ENCODE measurements around the gene BICD2.

BICD2 gene

DNA sequence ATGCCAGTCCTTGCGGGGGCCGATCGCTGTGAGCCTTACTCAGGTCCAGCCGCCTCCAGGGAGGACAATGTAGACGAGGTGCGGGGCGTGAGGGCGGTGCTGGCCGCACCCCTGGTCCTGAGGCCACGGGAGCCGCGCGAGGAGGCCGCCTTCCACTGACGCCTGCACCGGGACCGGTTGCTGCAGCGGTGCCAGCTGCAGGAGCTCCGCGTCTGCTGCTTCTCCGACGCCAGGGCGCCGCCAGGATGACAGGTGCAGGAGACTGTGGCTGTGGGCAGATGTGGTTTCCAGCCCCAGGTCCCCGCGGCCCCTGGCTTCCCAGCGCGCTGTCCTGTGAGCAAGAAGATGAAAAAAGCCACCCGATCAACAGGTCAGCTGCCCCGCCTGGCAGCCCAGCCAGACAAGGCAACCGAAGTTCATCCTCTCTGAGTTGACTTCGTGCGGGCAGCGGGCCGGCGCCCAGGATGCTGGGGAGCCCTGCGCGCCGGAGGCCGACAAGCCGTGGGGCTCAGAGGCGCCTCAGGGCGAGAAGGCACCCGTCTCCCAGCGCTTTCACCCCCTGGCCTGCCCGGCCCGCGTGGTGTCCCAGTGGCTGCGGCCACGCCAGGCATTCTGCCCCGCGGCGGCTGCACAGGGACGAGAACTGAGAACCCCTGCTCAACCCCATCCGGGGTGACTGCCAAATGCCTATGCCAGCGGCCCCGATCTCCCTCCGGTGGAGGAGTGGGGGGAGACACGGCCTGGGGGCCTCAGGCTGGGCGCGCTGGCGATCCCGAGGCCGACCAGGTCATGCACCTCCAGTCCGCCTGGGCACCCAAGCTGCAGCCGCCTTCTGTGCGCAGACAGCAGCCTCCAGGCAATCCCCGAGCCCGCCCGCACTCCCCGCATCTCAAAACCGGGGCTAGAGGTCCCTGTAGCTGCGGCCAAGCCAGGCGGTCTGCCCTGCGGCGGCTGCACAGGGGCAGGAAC, 43.4 kb upstream of the BICD2 start:
- H3K4me2 ChIP-seq (ENCODE audit: low read depth, low read length, poor library complexity, severe bottlenecking) = peak overlapping the region; percentile 55
- no peaks in the 10 kb centered on the region for H3K27me3 ChIP-seq (ENCODE audit: low read length)

DNA sequence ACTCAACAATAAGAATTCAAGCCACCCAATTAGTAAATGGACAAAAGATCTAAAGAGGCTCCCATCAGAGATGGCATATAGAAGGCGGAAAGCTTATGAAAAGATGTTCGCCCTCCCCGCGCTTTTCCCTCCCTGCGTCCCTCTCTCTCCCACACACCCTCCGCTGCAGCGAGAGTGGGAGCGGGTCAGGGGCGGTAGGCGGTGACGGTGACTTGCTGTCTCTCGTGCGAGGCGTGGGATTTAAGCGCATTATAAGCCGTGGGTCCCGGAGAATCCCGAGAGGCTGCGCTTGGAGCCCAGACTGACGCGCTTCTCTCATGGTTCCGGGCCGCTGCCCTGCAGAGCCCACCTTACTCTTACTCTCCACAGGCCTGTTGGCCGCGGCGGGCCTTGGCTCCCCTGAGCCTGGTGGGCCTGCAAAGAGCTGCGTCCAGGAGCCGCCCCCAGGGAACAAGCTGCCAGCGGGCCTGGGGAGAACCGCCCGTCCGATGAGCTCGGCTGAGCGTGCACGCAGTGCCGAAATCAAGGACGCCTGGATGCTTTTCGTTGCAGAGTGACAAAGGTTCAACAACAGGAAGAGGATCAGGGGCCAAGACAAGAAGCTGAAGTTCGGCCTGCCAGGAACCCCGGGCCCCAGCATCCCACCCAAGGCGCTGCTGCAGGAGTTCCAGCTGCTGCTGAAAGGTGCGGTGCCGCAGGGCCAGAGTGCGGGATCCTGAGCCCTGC, 42.6 kb upstream of the BICD2 start:
- Histone ChIP-seq H3K4me2 (ENCODE audit: low read depth, low read length, poor library complexity, severe bottlenecking) (no peak overlapping the region), H3K79me2 (ENCODE audit: insufficient read depth, low read length) (no peaks in the 10 kb centered on the region), H3K9me2 (replicated peaks; ENCODE audit: insufficient read depth, low read length) (no peaks in the 10 kb centered on the region), H3K27me3 (ENCODE audit: low read length) (no peaks in the 10 kb centered on the region), H3K4me3 (ENCODE audit: insufficient read depth, low read length, poor library complexity, severe bottlenecking) (no peak overlapping the region), H3K9ac (ENCODE audit: low read length) (no peak overlapping the region), H4K20me1 (ENCODE audit: low read depth, low read length) (no peaks in the 10 kb centered on the region), H3F3A (ENCODE audit: insufficient read depth) (no peaks in the 10 kb centered on the region; the same call in 1 of the 2 replicates), H3K9me3 (ENCODE audit: insufficient read depth, low read length) (no peaks in the 10 kb centered on the region), H3K36me3 (ENCODE audit: low read length) (no peaks in the 10 kb centered on the region), H2AFZ (ENCODE audit: low read depth, low read length, severe bottlenecking) (no peak overlapping the region), H3K27ac (ENCODE audit: low read depth, low read length) (no peak overlapping the region)
- no peak for TF ChIP-seq EZH2phosphoT487 (conservative IDR thresholded peaks at IDR 0.05; ENCODE audit: low read length)
- TF ChIP-seq, protein P1, sequence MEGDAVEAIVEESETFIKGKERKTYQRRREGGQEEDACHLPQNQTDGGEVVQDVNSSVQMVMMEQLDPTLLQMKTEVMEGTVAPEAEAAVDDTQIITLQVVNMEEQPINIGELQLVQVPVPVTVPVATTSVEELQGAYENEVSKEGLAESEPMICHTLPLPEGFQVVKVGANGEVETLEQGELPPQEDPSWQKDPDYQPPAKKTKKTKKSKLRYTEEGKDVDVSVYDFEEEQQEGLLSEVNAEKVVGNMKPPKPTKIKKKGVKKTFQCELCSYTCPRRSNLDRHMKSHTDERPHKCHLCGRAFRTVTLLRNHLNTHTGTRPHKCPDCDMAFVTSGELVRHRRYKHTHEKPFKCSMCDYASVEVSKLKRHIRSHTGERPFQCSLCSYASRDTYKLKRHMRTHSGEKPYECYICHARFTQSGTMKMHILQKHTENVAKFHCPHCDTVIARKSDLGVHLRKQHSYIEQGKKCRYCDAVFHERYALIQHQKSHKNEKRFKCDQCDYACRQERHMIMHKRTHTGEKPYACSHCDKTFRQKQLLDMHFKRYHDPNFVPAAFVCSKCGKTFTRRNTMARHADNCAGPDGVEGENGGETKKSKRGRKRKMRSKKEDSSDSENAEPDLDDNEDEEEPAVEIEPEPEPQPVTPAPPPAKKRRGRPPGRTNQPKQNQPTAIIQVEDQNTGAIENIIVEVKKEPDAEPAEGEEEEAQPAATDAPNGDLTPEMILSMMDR (IDR thresholded peaks at IDR 0.05; ENCODE audit: insufficient read depth, low read length, poor library complexity, severe bottlenecking) = no peak

More for the DNA sequence above, 43.4 kb upstream of the BICD2 start:
- Histone ChIP-seq H3K36me3 (ENCODE audit: low read length) (no peaks in the 10 kb centered on the region), H3K27ac (ENCODE audit: low read depth, low read length) (no peak overlapping the region), H3K9me3 (ENCODE audit: insufficient read depth, low read length) (no peaks in the 10 kb centered on the region), H3K4me3 (ENCODE audit: insufficient read depth, low read length, poor library complexity, severe bottlenecking) (peak overlapping the region; percentile 34), H3K79me2 (ENCODE audit: insufficient read depth, low read length) (no peaks in the 10 kb centered on the region), H2AFZ (ENCODE audit: low read depth, low read length, severe bottlenecking) (no peak overlapping the region), H3K9me2 (replicated peaks; ENCODE audit: insufficient read depth, low read length) (no peaks in the 10 kb centered on the region), H3F3A (ENCODE audit: insufficient read depth) (no peaks in the 10 kb centered on the region; the same call in 1 of the 2 replicates), H4K20me1 (ENCODE audit: low read depth, low read length) (no peaks in the 10 kb centered on the region), H3K9ac (ENCODE audit: low read length) (no peak overlapping the region)
- TF ChIP-seq, protein P1 (IDR thresholded peaks at IDR 0.05; ENCODE audit: insufficient read depth, low read length, poor library complexity, severe bottlenecking) = no peak
- no peak for TF ChIP-seq EZH2phosphoT487 (conservative IDR thresholded peaks at IDR 0.05; ENCODE audit: low read length)

DNA sequence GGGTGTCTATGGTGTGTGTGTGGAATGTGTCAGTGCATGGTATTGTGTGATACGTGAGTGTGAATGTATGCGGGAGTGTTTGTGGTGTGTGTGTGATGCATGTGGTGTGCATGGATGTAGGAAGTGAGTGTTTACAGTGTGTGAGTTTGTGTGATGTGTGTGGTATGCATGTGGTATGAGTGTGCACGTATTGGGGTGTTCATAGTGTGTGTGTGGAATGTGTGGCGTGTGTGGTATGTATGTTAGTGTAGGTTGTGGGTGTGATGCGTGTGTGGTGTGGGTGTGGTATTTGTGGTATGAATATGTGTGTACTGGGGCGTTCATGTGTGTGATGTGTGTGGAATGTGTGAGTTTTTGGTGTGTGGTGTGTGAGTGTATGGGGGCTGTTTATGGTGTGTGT, 40.1 kb upstream of the BICD2 start:
- no peak overlapping the region for H3K27ac ChIP-seq (ENCODE audit: low read depth, low read length)
- no peaks in the 10 kb centered on the region for H3K36me3 ChIP-seq (ENCODE audit: low read length)
- no peak overlapping the region for H2AFZ ChIP-seq (ENCODE audit: low read depth, low read length, severe bottlenecking)

More for the DNA sequence above, 40.1 kb upstream of the BICD2 start:
- no peak overlapping the region for H3K4me3 ChIP-seq (ENCODE audit: insufficient read depth, low read length, poor library complexity, severe bottlenecking)
- no peak overlapping the region for H3K4me2 ChIP-seq (ENCODE audit: low read depth, low read length, poor library complexity, severe bottlenecking)
- H3K9me3 ChIP-seq (ENCODE audit: insufficient read depth, low read length) = no peaks in the 10 kb centered on the region
- no peaks in the 10 kb centered on the region for H3F3A ChIP-seq (ENCODE audit: insufficient read depth)
- no peaks in the 10 kb centered on the region for H3K27me3 ChIP-seq (ENCODE audit: low read length)
- no peak for TF ChIP-seq EZH2phosphoT487 (conservative IDR thresholded peaks at IDR 0.05; ENCODE audit: low read length)
- TF ChIP-seq, protein P1 (IDR thresholded peaks at IDR 0.05; ENCODE audit: insufficient read depth, low read length, poor library complexity, severe bottlenecking) = no peak
- no peaks in the 10 kb centered on the region for H3K9me2 ChIP-seq (replicated peaks; ENCODE audit: insufficient read depth, low read length)
- H3K79me2 ChIP-seq (ENCODE audit: insufficient read depth, low read length) = no peaks in the 10 kb centered on the region
- H4K20me1 ChIP-seq (ENCODE audit: low read depth, low read length) = no peaks in the 10 kb centered on the region
- H3K9ac ChIP-seq (ENCODE audit: low read length) = no peak overlapping the region
